Smooth muscle cell (in vitro differentiated cells): Measurements from ENCODE around the gene SPRY2. TPM values are rescaled to one million over a fixed set of nuclear protein-coding genes. Genes with fewer than 3 reads are reported as not detected.
"Not testable (repeated sequence)": the region's sequence is repeated elsewhere in the genome, so short reads cannot be mapped to it uniquely, and the experiment has no call there.

Experiments
- DNase-seq: peaks from one replicate; lab custom pipeline; 2025; ENCODE audit not compliant: unreplicated experiment; lab: John Stamatoyannopoulos, UW
- H2AFZ ChIP-seq: fragments of 200-600 bp; sonication (generic); 2 replicates; pipeline ENCODE4 v1.6.0; 2016; ENCODE audit warnings: antibody characterized with exemption, low read depth, mild to moderate bottlenecking
- H3F3A ChIP-seq: fragments of 200-600 bp; sonication (generic); 2 replicates; pipeline ENCODE4 v1.6.0; 2017; ENCODE audit warnings: antibody characterized with exemption, low read depth
- H3K27ac ChIP-seq: fragments of 200-600 bp; sonication (generic); 2 replicates; pipeline ENCODE4 v1.5.1; 2016; ENCODE audit warnings: low read depth, mild to moderate bottlenecking
- H3K27me3 ChIP-seq: fragments of 200-600 bp; sonication (generic); 2 replicates; pipeline ENCODE4 v1.6.1; 2016; ENCODE audit warnings: low read depth, mild to moderate bottlenecking
- H3K36me3 ChIP-seq: fragments of 200-600 bp; sonication (generic); 2 replicates; pipeline ENCODE4 v1.5.1; 2016; ENCODE audit warnings: low read depth
- H3K4me1 ChIP-seq: fragments of 200-600 bp; sonication (generic); 2 replicates; pipeline ENCODE4 v1.5.1; 2016; ENCODE audit warnings: low read depth
- H3K4me2 ChIP-seq: fragments of 200-600 bp; sonication (generic); 2 replicates; pipeline ENCODE4 v1.6.0; 2016; ENCODE audit warnings: mild to moderate bottlenecking
- H3K4me3 ChIP-seq: fragments of 200-600 bp; sonication (generic); 2 replicates; pipeline ENCODE4 v1.5.1; 2016; ENCODE audit warnings: mild to moderate bottlenecking
- H3K79me2 ChIP-seq: fragments of 200-600 bp; sonication (generic); 2 replicates; pipeline ENCODE4 v1.6.0; 2016; ENCODE audit warnings: low read depth, mild to moderate bottlenecking
- H3K9ac ChIP-seq: fragments of 200-600 bp; sonication (generic); 2 replicates; pipeline ENCODE4 v1.6.0; 2016; ENCODE audit warnings: low read depth
- H3K9me3 ChIP-seq: fragments of 200-600 bp; sonication (generic); replicated peaks from 2 replicates; pipeline ENCODE4 v1.5.1; 2016; ENCODE audit warnings: low read depth
- H4K20me1 ChIP-seq: fragments of 200-600 bp; sonication (generic); 2 replicates; pipeline ENCODE4 v1.6.0; 2016; ENCODE audit warnings: low read depth
- WGBS: methylation state at CpG from one replicate; pipeline ENCODE4 v1.1.7; 2016; ENCODE audit warnings: low lambda C conversion rate; 5-methylcytosine and 5-hydroxymethylcytosine counted together
- polyA plus RNA-seq: library from polyadenylated mRNA; unstranded; fragments of >200 nt; fragmentation: Nextera tagmentation; extraction: Ambion mirVana; gene quantifications from 2 replicates; pipeline ENCODE4 v1.2.1, GENCODE V29; 2016
- total RNA-seq: library from RNA; depleted of rRNA; stranded (reverse); fragments of >200 nt; gene quantifications from 2 replicates; pipeline ENCODE4 v1.2.3, GENCODE V29; 2014
- TF ChIP-seq, protein P1 (sequence below): fragments of 200-600 bp; sonication (generic); IDR thresholded peaks from 2 replicates; pipeline ENCODE4 v1.5.1; 2017; ENCODE audit warnings: borderline replicate concordance, mild to moderate bottlenecking, antibody characterized with exemption; ENCODE audit not compliant: insufficient read depth, poor library complexity, severe bottlenecking

Gene SPRY2
- total and polyA plus RNA-seq, 2 experiments from 2014 or later, result 92.6 to 154 TPM

DNA sequence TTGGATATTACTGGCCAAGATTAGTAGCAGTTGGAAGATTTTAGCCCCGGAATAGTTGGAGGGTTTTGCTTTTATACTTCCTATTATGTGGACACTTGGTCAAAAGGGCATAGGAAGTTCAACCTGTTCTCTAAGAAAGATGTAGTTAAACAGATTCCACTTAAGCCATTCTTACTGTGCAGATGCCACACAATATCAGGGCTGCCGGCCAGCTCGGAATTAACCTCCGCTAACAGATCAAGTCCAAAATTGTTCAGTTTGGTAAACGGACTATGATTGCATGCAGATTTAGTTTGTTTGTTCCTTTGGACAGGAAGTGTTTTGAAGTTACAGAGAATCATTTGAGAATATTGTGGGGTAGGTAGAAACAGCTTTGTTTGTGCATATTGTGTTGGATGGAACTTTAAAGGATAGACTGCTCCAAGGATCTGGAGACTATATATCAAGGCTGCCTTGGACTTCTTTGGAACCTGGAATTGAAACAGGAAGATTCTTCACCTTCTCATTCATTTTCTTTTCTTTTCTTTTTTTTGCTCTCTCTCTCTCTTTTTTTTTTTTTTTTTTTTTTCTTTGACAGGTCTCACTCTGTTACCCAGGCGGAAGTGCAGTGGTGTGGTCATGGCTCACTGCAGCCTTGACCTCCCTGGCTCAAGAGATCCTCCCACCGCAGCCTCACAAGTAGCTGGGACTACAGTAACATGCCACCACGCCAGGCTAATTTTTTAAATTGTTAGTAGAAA lies 5.0 kb upstream of the SPRY2 start:
- TF ChIP-seq, protein P1, sequence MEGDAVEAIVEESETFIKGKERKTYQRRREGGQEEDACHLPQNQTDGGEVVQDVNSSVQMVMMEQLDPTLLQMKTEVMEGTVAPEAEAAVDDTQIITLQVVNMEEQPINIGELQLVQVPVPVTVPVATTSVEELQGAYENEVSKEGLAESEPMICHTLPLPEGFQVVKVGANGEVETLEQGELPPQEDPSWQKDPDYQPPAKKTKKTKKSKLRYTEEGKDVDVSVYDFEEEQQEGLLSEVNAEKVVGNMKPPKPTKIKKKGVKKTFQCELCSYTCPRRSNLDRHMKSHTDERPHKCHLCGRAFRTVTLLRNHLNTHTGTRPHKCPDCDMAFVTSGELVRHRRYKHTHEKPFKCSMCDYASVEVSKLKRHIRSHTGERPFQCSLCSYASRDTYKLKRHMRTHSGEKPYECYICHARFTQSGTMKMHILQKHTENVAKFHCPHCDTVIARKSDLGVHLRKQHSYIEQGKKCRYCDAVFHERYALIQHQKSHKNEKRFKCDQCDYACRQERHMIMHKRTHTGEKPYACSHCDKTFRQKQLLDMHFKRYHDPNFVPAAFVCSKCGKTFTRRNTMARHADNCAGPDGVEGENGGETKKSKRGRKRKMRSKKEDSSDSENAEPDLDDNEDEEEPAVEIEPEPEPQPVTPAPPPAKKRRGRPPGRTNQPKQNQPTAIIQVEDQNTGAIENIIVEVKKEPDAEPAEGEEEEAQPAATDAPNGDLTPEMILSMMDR, result no peak
- no peak for DNase-seq
- no peak overlapping the region for H2AFZ ChIP-seq
- H3K9me3 ChIP-seq, result no peaks in the 10 kb centered on the region
- WGBS, result 92% methylated on average over 8 of the region's 8 CpGs
- H3K27me3 ChIP-seq, result no peaks in the 10 kb centered on the region
- no peak overlapping the region for H3K27ac ChIP-seq
- H3K79me2 ChIP-seq, result no peaks in the 10 kb centered on the region
- H3K9ac ChIP-seq, result no peak overlapping the region
- no peak overlapping the region for H3K4me3 ChIP-seq
- H3K4me1 ChIP-seq, result peaks cover 6% of the 10 kb centered on the region
- H3F3A ChIP-seq, result peaks cover 5% of the 10 kb centered on the region
- no peak overlapping the region for H3K4me2 ChIP-seq
- no peaks in the 10 kb centered on the region for H3K36me3 ChIP-seq
- no peaks in the 10 kb centered on the region for H4K20me1 ChIP-seq

DNA sequence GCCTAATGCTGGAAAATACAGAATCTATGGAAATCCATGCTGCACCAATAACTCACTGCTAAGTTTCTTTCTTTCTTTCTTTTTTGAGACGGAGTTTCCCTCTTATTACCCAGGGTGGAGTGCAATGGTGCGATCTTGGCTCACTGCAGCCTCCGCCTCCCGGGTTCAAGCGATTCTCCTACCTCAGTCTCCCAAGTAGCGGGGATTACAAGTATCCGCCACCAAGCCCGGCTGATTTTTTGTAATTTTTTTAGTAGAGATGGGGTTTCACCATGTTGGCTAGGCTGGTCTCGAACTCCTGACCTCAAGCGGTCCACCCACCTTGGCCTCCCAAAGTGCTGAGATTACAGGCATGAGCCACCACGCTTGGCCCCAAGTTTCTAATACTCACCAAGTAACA lies 3.1 kb upstream of the SPRY2 start:
- H3F3A ChIP-seq, result peaks cover 16% of the 10 kb centered on the region
- H4K20me1 ChIP-seq, result peaks cover 16% of the 10 kb centered on the region
- H3K4me3 ChIP-seq, H3K27me3 ChIP-seq, H3K4me1 ChIP-seq, H2AFZ ChIP-seq, H3K9ac ChIP-seq, H3K36me3 ChIP-seq, H3K4me2 ChIP-seq, H3K9me3 ChIP-seq, H3K27ac ChIP-seq, DNase-seq: not testable (repeated sequence)
- WGBS, result 98% methylated on average over 11 of the region's 11 CpGs
- peaks cover 17% of the 10 kb centered on the region for H3K79me2 ChIP-seq

DNA sequence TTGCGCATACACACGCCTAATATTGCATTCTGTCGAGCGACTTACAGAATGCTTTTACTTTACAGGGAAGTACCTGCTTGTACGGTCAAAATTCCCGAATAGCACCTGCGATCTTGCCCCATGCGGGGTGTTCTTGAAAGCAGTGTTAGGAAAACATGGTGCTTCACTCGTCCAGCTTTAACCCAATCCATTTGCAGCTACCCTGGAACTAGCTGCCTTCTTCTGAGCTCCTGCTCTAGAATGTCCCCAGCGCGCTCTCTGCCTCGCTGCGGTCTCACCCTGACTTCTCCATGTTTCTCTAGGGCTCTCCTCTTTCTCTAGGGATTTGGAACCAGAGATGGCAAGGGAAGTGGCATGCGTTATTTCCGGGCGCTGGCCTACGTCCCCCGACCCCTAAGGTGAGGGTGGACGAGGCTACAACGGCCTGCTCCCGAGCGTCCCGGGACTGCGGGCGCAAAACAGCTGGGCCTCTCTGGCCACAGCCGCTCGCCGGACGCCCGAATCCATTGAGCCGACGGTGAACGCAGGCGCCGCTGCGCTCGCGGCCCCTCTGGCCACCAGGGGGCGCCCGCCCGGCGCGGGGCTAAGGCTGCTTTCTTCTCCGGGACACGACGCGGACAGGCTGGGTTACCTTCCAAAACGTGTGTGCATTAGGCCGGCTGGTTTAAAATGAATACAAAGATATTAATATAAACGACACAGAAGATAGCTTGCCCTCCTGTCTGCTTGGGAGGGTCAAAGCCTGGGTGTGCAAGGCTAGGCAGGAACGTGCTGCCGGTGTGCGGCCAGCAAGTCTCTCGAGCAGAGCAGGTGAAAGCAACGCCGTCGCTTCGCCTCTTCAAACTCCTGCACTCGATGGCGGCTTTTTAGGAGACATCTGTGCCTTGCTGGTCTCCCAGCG lies 1.8 kb upstream of the SPRY2 start:
- peak; percentile 73 for DNase-seq
- 6% methylated on average over 61 of the region's 61 CpGs for WGBS
- TF ChIP-seq, protein P1, result peak; percentile 98
- Histone ChIP-seq H4K20me1 (peaks cover 29% of the 10 kb centered on the region), H3F3A (peaks cover 24% of the 10 kb centered on the region), H3K9me3 (no peaks in the 10 kb centered on the region), H3K4me1 (peaks cover 11% of the 10 kb centered on the region), H3K9ac (peak overlapping the region; percentile 36), H3K36me3 (no peaks in the 10 kb centered on the region), H3K4me2 (peak overlapping the region; percentile 88), H3K27ac (peak overlapping the region; percentile 98), H3K79me2 (peaks cover 30% of the 10 kb centered on the region), H3K4me3 (peak overlapping the region; percentile 76), H2AFZ (peak overlapping the region; percentile 92), H3K27me3 (no peaks in the 10 kb centered on the region)

DNA sequence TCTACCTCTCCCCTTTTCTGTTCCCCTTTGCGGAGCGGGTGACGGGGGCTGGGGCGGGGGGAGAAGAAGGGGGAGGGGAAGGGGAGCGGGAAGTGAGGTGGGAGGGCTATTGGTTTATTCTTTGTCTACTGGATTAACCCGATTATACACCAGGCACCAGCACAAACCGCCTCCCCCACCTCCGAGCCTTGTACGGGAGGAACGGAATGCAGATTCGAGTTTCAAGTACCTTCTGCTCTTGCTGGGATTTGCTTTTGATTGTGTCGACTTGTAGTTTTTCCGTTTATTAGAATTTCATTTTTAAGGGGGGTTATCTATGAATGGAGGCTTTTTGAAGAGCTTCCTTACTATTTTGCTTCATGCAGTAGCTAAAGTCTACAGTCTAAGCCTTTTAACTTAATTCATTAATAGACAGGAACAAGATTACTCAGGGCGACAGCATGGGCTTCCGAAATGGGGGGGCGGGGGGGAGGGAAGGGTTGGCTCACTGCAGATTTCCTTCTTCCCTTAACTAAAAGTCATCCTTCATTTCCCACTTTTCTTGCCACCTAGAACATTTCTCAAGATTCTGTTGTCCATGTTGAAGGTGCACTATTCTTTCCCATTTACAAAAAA lies 937 bp upstream of the SPRY2 start:
- peaks cover 24% of the 10 kb centered on the region for H3F3A ChIP-seq
- H4K20me1 ChIP-seq, result peaks cover 37% of the 10 kb centered on the region
- no peaks in the 10 kb centered on the region for H3K9me3 ChIP-seq
- TF ChIP-seq, protein P1, result no peak
- H3K79me2 ChIP-seq, result peaks cover 39% of the 10 kb centered on the region
- 0% methylated on average over 15 of the region's 16 CpGs for WGBS
- peak overlapping the region; percentile 99 for H3K9ac ChIP-seq
- peak overlapping the region; percentile 77 for H2AFZ ChIP-seq
- peak overlapping the region; percentile 88 for H3K4me2 ChIP-seq
- H3K4me3 ChIP-seq, result peak overlapping the region; percentile 76
- no peaks in the 10 kb centered on the region for H3K36me3 ChIP-seq
- peak overlapping the region; percentile 98 for H3K27ac ChIP-seq
- H3K4me1 ChIP-seq, result peaks cover 15% of the 10 kb centered on the region
- H3K27me3 ChIP-seq, result no peaks in the 10 kb centered on the region
- DNase-seq, result no peak
